K562 (cell line): ENCODE data around the gene TULP4.

Source experiments
- TCF7L2 ChIP-seq: fragments of 150-350 bp; IDR thresholded peaks from 2 replicates; pipeline ENCODE4 v1.6.1; 2016; ENCODE audit warnings: low read depth, mild to moderate bottlenecking, low read length, moderate library complexity
- ZNF589 ChIP-seq: fragments of 200-800 bp; sonication (Bioruptor generic); IDR thresholded peaks from 2 replicates; pipeline ENCODE4 v1.6.1; 2016; ENCODE audit warnings: low read depth, missing genetic modification characterization, missing compliant biosample characterization
- TF ChIP-seq, protein P1 (sequence below): fragments of 450-650 bp; formaldehyde crosslinking; IDR thresholded peaks from 2 replicates; pipeline ENCODE4 v1.4.0; 2020; ENCODE audit warnings: mild to moderate bottlenecking

- TF ChIP-seq ZNF589 (CRISPR knock-in tag) = no peak
- TF ChIP-seq, protein P1, sequence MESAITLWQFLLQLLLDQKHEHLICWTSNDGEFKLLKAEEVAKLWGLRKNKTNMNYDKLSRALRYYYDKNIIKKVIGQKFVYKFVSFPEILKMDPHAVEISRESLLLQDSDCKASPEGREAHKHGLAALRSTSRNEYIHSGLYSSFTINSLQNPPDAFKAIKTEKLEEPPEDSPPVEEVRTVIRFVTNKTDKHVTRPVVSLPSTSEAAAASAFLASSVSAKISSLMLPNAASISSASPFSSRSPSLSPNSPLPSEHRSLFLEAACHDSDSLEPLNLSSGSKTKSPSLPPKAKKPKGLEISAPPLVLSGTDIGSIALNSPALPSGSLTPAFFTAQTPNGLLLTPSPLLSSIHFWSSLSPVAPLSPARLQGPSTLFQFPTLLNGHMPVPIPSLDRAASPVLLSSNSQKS (CRISPR knock-in tag) = no peak
- TF ChIP-seq TCF7L2 = no peak
Observed at GRCh38 chr6:158334534-158334933, 22.3 kb downstream of the TULP4 start.
